Activated CD4-positive, alpha-beta T cell treated with anti-CD3 and anti-CD28 coated beads, Interleukin-2, amount 10 ng/mL, durations not matched to agents 24 days and 14 days (primary cell): ENCODE measurements around the gene MAN2B1. TPM values are rescaled to one million over a fixed set of nuclear protein-coding genes. Genes with fewer than 3 reads are reported as not detected.

Source experiments
- DNase-seq: peaks from one replicate; pipeline ENCODE4 v3.0.0; 2022
- H3K27ac Mint-ChIP-seq: one replicate; pipeline ENCODE4 v1.8.0; 2022; ENCODE audit warnings: mild to moderate bottlenecking, mixed read lengths
- H3K27me3 Mint-ChIP-seq: one replicate; pipeline ENCODE4 v1.8.0; 2022; ENCODE audit warnings: mixed read lengths
- H3K36me3 Mint-ChIP-seq: one replicate; pipeline ENCODE4 v1.8.0; 2022; ENCODE audit warnings: low read depth, mild to moderate bottlenecking, mixed read lengths
- H3K4me1 Mint-ChIP-seq: one replicate; pipeline ENCODE4 v1.8.0; 2021; ENCODE audit warnings: mixed read lengths
- H3K4me3 Mint-ChIP-seq: one replicate; pipeline ENCODE4 v1.8.0; 2022; ENCODE audit warnings: mild to moderate bottlenecking, moderate library complexity, mixed read lengths
- H3K9me3 Mint-ChIP-seq: one replicate; pipeline ENCODE4 v1.8.0; 2021; ENCODE audit warnings: mixed read lengths
- intact Hi-C: fragments of 100-400 bp; cut with micrococcal nuclease; formaldehyde crosslinking; loops from one replicate; pipeline ENCODE4 v1.15.1; 2023
- total RNA-seq: library from RNA; stranded (reverse); gene quantifications from 2 replicates; pipeline ENCODE4 v1.2.3, GENCODE V29; 2022

MAN2B1 gene
- total RNA-seq, 1 donor from 2014 or later, result 136 TPM

GRCh38 chr19:12606796-12607195 is 59.7 kb downstream of the MAN2B1 start:
- Mint-ChIP-seq H3K4me1 (peaks cover 18% of the 10 kb centered on the region), H3K27me3 (no peaks in the 10 kb centered on the region), H3K4me3 (no peak overlapping the region), H3K36me3 (peaks cover 34% of the 10 kb centered on the region), H3K27ac (no peak overlapping the region), H3K9me3 (no peaks in the 10 kb centered on the region)
- no peak for DNase-seq
- intact Hi-C loops, result no loop called here

- Mint-ChIP-seq H3K9me3 (no peaks in the 10 kb centered on the region), H3K27me3 (no peaks in the 10 kb centered on the region), H3K4me3 (peak overlapping the region; percentile 12), H3K27ac (peak overlapping the region; percentile 75), H3K4me1 (peaks cover 9% of the 10 kb centered on the region), H3K36me3 (peaks cover 38% of the 10 kb centered on the region)
- intact Hi-C loops, result loop anchor here (1.0 to 5.0 kb wide), 2 partner anchors 10 to 41 kb away; no protein-coding TSS in a partner anchor
- peak; percentile 91 for DNase-seq
These were observed 62.8 kb downstream of the MAN2B1 start for GRCh38 chr19:12603714-12604113.

GRCh38 chr19:12597594-12597993 is 68.9 kb downstream of the MAN2B1 start:
- Mint-ChIP-seq H3K36me3 (peaks cover 40% of the 10 kb centered on the region), H3K4me1 (peaks cover 3% of the 10 kb centered on the region)

GRCh38 chr19:12596927-12597548 is 69.5 kb downstream of the MAN2B1 start:
- H3K27ac Mint-ChIP-seq, result no peak overlapping the region
- peaks cover 37% of the 10 kb centered on the region for H3K36me3 Mint-ChIP-seq
- intact Hi-C loops, result no loop called here

More at GRCh38 chr19:12597594-12597993, 68.9 kb downstream of the MAN2B1 start:
- intact Hi-C loops, result no loop called here
- no peak for DNase-seq
- H3K9me3 Mint-ChIP-seq, result no peaks in the 10 kb centered on the region
- H3K27ac Mint-ChIP-seq, result no peak overlapping the region
- no peak overlapping the region for H3K4me3 Mint-ChIP-seq
- H3K27me3 Mint-ChIP-seq, result no peaks in the 10 kb centered on the region

More at GRCh38 chr19:12596927-12597548, 69.5 kb downstream of the MAN2B1 start:
- DNase-seq, result no peak
- Mint-ChIP-seq H3K4me1 (peaks cover 2% of the 10 kb centered on the region), H3K9me3 (no peaks in the 10 kb centered on the region), H3K4me3 (no peak overlapping the region), H3K27me3 (no peaks in the 10 kb centered on the region)

Other genes starting within 250 kb of the MAN2B1 start
- 4.8 and 5.7 TPM in 2 replicates for gene ZNF443, start 225.7 kb downstream of the MAN2B1 start, total RNA-seq
- gene ZNF709, start 181.9 kb downstream of the MAN2B1 start, total RNA-seq, result 1.3 and 1.5 TPM in 2 replicates
- gene ZNF564, start 115.3 kb downstream of the MAN2B1 start, total RNA-seq, result 5.6 and 7.0 TPM in 2 replicates
- 8.7 and 9.0 TPM in 2 replicates for gene ZNF490, start 55.9 kb downstream of the MAN2B1 start, total RNA-seq
- gene ZNF791, start 55.8 kb downstream of the MAN2B1 start, total RNA-seq, result 22.3 and 26.6 TPM in 2 replicates
- 21.7 and 27.1 TPM in 2 replicates for gene WDR83, start 65 bp upstream of the MAN2B1 start, total RNA-seq
- gene DHPS, start 15.1 kb upstream of the MAN2B1 start, total RNA-seq, result 138 and 155 TPM in 2 replicates
- not detected in 2 replicates for gene GNG14, start 21.3 kb upstream of the MAN2B1 start, total RNA-seq
- 12.4 and 12.9 TPM in 2 replicates for gene FBXW9, start 29.9 kb upstream of the MAN2B1 start, total RNA-seq
- gene TNPO2, start 57.2 kb upstream of the MAN2B1 start, total RNA-seq, result 153 and 163 TPM in 2 replicates
- 216 and 218 TPM in 2 replicates for gene TRIR, start 67.9 kb upstream of the MAN2B1 start, total RNA-seq
- 64.6 and 67.3 TPM in 2 replicates for gene GET3, start 70.8 kb upstream of the MAN2B1 start, total RNA-seq
- gene BEST2, start 85.0 kb upstream of the MAN2B1 start, total RNA-seq, result not detected in 2 replicates
- 17.8 and 18.3 TPM in 2 replicates for gene HOOK2, start 108.8 kb upstream of the MAN2B1 start, total RNA-seq
- 302 and 310 TPM in 2 replicates for gene JUNB, start 124.7 kb upstream of the MAN2B1 start, total RNA-seq
- gene PRDX2, start 135.1 kb upstream of the MAN2B1 start, total RNA-seq, result 277 and 294 TPM in 2 replicates
- 26.8 and 32.7 TPM in 2 replicates for gene THSD8, start 135.3 kb upstream of the MAN2B1 start, total RNA-seq
- 35.8 and 51.5 TPM in 2 replicates for gene RNASEH2A, start 139.8 kb upstream of the MAN2B1 start, total RNA-seq
- not detected in 2 replicates for gene RTBDN, start 167.8 kb upstream of the MAN2B1 start, total RNA-seq
- 1.6 and 2.4 TPM in 2 replicates for gene MAST1, start 171.8 kb upstream of the MAN2B1 start, total RNA-seq
- 21.5 and 22.0 TPM in 2 replicates for gene DNASE2, start 214.7 kb upstream of the MAN2B1 start, total RNA-seq
- gene KLF1, start 220.5 kb upstream of the MAN2B1 start, total RNA-seq, result 0.77 and 1.2 TPM in 2 replicates
- gene GCDH, start 224.4 kb upstream of the MAN2B1 start, total RNA-seq, result 66.9 and 71.6 TPM in 2 replicates